ENCODE results near the gene NOX3. TPM values are rescaled to one million over a fixed set of nuclear protein-coding genes. Genes with fewer than 3 reads are reported as not detected.

NOX3 gene
- total RNA-seq, 6 experiments from 2014 or later, result not detected

DNA sequence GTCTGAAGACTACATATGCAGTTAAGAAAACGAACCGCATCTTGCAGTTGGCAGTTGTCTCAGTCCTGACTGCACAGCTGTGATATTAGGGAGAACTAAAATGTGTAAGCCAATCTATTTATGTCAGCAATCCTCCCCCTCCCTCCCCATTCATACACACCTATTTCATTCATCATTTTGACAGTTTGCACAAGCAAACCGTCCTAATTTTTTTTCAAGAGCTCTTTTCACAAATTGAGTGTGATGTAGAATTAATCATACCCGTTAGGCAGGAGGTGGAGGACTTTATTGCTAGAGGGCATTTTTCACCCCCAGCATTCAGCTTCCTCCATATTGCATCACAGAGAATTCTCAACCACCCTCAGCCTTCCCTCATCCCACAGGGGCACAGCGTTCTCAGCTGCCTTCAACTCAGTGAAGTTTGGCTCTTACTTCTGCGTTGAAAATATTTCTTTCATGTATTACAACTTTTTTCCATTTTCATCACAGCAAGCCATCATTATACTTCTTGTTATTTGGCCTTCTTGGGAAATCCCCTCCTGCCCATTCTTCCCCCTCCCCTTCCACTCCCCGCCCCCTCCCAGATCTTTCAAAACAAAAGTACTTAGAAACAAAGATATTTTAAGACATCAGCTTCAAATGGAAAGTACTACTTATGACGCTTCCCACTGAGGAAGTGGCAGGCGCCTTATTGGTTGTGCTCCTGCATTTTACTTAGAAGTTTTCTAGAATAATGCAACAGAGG, 37.5 kb downstream of the NOX3 start:
- ATAC-seq, result peak in 3 of 4 donors; percentile 16 to 71 (median 67)

DNA sequence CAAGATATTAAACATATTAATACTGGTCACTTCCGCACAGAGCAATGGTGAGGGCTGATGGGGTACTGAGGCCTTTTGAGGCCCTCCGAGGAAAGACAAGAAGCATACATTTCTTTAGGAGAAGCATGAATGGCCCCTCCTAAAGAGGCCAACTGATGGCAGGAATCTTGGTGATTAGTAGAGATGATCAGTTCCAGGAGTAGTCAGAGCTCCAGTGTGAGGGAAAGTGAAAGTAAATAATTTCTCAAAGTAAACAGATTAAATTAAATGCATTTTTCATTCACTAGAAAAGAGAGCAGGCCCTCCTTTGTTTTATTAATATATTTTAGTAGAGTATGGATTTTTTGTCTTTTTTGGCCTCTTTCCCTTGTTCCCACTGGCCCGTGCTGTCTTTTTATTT, 38.2 kb downstream of the NOX3 start:
- DNase-seq (no peak), ATAC-seq (peak in 2 of 4 donors; percentile 22 to 27)
- Histone ChIP-seq H3K27ac (no peak overlapping the region), H3K9me3 (no peaks in the 10 kb centered on the region), H3K4me1 (no peaks in the 10 kb centered on the region), H3K36me3 (no peaks in the 10 kb centered on the region), H3K27me3 (no peaks in the 10 kb centered on the region), H3K4me3 (no peak overlapping the region)
- 43% methylated on average over 3 of the region's 3 CpGs for WGBS (ENCODE audit: insufficient coverage, low coverage, low lambda C conversion rate, missing lambda C conversion rate)
- intact Hi-C loops (cut with DNase I), result no loop called here
- TF ChIP-seq POLR2A (IDR thresholded peaks at IDR 0.05), result no peak
- TF ChIP-seq, protein P1, sequence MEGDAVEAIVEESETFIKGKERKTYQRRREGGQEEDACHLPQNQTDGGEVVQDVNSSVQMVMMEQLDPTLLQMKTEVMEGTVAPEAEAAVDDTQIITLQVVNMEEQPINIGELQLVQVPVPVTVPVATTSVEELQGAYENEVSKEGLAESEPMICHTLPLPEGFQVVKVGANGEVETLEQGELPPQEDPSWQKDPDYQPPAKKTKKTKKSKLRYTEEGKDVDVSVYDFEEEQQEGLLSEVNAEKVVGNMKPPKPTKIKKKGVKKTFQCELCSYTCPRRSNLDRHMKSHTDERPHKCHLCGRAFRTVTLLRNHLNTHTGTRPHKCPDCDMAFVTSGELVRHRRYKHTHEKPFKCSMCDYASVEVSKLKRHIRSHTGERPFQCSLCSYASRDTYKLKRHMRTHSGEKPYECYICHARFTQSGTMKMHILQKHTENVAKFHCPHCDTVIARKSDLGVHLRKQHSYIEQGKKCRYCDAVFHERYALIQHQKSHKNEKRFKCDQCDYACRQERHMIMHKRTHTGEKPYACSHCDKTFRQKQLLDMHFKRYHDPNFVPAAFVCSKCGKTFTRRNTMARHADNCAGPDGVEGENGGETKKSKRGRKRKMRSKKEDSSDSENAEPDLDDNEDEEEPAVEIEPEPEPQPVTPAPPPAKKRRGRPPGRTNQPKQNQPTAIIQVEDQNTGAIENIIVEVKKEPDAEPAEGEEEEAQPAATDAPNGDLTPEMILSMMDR (IDR thresholded peaks at IDR 0.05), result no peak

More for the DNA sequence above, 37.5 kb downstream of the NOX3 start:
- TF ChIP-seq POLR2A (IDR thresholded peaks at IDR 0.05), result no peak
- TF ChIP-seq, protein P1 (IDR thresholded peaks at IDR 0.05), result no peak
- Histone ChIP-seq H3K4me3 (no peak overlapping the region), H3K36me3 (no peaks in the 10 kb centered on the region), H3K4me1 (no peaks in the 10 kb centered on the region), H3K27ac (no peak overlapping the region), H3K27me3 (no peaks in the 10 kb centered on the region), H3K9me3 (no peaks in the 10 kb centered on the region)
- DNase-seq, result no peak
- intact Hi-C loops (cut with DNase I), result no loop called here
- 51% methylated on average over 9 of the region's 9 CpGs for WGBS (ENCODE audit: insufficient coverage, low coverage, low lambda C conversion rate, missing lambda C conversion rate)

DNA sequence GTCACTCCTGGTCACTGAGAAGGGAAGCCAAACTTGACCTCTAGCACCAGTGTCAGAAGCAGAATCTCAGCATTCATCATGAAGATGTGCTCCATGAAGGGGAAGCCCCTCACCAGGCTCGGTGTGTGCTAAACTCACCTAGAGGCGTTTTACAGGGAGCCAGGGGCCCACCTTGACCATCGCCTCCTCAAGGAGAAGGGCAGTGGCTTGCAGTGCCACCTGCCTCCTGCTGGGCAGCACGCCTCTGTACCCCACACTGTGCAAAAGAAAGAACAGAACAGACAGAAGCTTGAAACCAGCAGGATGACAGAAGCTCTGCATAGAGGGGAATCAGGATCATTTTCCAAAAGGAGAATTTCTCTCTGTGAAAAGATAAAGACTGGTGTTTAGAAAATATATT, 39.7 kb downstream of the NOX3 start:
- WGBS (ENCODE audit: insufficient coverage, low coverage, low lambda C conversion rate, missing lambda C conversion rate), result 80% methylated on average over 1 of the region's 4 CpGs
- ATAC-seq, result no peak

GRCh38 chr6:155414049-155414448, 41.6 kb downstream of the NOX3 start:
- WGBS (ENCODE audit: insufficient coverage, low coverage, low lambda C conversion rate, missing lambda C conversion rate), result 53% methylated on average over 3 of the region's 3 CpGs
- intact Hi-C loops (cut with DNase I), result no loop called here
- no peak for DNase-seq

More for the DNA sequence above, 39.7 kb downstream of the NOX3 start:
- Histone ChIP-seq H3K4me1 (no peaks in the 10 kb centered on the region), H3K4me3 (no peak overlapping the region), H3K36me3 (no peaks in the 10 kb centered on the region), H3K27ac (no peak overlapping the region), H3K9me3 (no peaks in the 10 kb centered on the region), H3K27me3 (no peaks in the 10 kb centered on the region)
- no peak for DNase-seq
- TF ChIP-seq, protein P1 (IDR thresholded peaks at IDR 0.05), result no peak
- no peak for TF ChIP-seq POLR2A (IDR thresholded peaks at IDR 0.05)
- intact Hi-C loops (cut with DNase I), result no loop called here

More at GRCh38 chr6:155414049-155414448, 41.6 kb downstream of the NOX3 start:
- Histone ChIP-seq H3K27me3 (no peaks in the 10 kb centered on the region), H3K27ac (no peak overlapping the region), H3K36me3 (no peaks in the 10 kb centered on the region), H3K9me3 (no peaks in the 10 kb centered on the region), H3K4me1 (no peaks in the 10 kb centered on the region), H3K4me3 (no peak overlapping the region)
- TF ChIP-seq, protein P1 (IDR thresholded peaks at IDR 0.05), result no peak
- no peak for TF ChIP-seq POLR2A (IDR thresholded peaks at IDR 0.05)
- no peak for ATAC-seq
